NCI-H2171 treated with DMSO at 0.1 percent for 48 hours (cell line): ENCODE results near the gene TRIO.
A peak's percentile ranks its signal among the peaks of the same experiment; 100 is the strongest.
"Not testable (repeated sequence)": the region's sequence is repeated elsewhere in the genome, so short reads cannot be mapped to it uniquely, and the experiment has no call there.

Experiments
- DNase-seq: peaks from one replicate; lab custom pipeline; 2025; lab: John Stamatoyannopoulos, UW

The TRIO gene

GRCh38 chr5:14358536-14358935 lies 215.4 kb downstream of the TRIO start:
- no peak for DNase-seq

- no peak for DNase-seq
These were observed 216.2 kb downstream of the TRIO start for GRCh38 chr5:14359069-14360043.

GRCh38 chr5:14362491-14362890 lies 219.3 kb downstream of the TRIO start:
- DNase-seq = no peak

- DNase-seq = peak; percentile 46
These were observed 221.0 kb downstream of the TRIO start for GRCh38 chr5:14364096-14364495.

GRCh38 chr5:14364576-14365472 lies 221.7 kb downstream of the TRIO start:
- peak; percentile 56 for DNase-seq

GRCh38 chr5:14365831-14366430 lies 222.8 kb downstream of the TRIO start:
- no peak for DNase-seq

- no peak for DNase-seq
These were observed 223.6 kb downstream of the TRIO start for GRCh38 chr5:14366763-14367162.

- no peak for DNase-seq
These were observed 224.2 kb downstream of the TRIO start for GRCh38 chr5:14367364-14367763.

- no peak for DNase-seq
These were observed 226.6 kb downstream of the TRIO start for GRCh38 chr5:14369780-14370179.

- no peak for DNase-seq
These were observed 227.2 kb downstream of the TRIO start for GRCh38 chr5:14370386-14370785.

- DNase-seq = no peak
These were observed 230.5 kb downstream of the TRIO start for GRCh38 chr5:14373685-14374084.

- no peak for DNase-seq
These were observed 231.0 kb downstream of the TRIO start for GRCh38 chr5:14374100-14374499.

- DNase-seq = no peak
These were observed 233.6 kb downstream of the TRIO start for GRCh38 chr5:14376789-14377188.

GRCh38 chr5:14379739-14380497 lies 236.8 kb downstream of the TRIO start:
- no peak for DNase-seq

- no peak for DNase-seq
These were observed 237.6 kb downstream of the TRIO start for GRCh38 chr5:14380712-14381111.

- DNase-seq = no peak
These were observed 239.5 kb downstream of the TRIO start for GRCh38 chr5:14382640-14383039.

- DNase-seq = no peak
These were observed 240.8 kb downstream of the TRIO start for GRCh38 chr5:14383923-14384322.

- no peak for DNase-seq
These were observed 241.9 kb downstream of the TRIO start for GRCh38 chr5:14385019-14385418.

GRCh38 chr5:14386884-14387624 lies 243.9 kb downstream of the TRIO start:
- no peak for DNase-seq

- peak; percentile 36 for DNase-seq
These were observed 245.6 kb downstream of the TRIO start for GRCh38 chr5:14388741-14389140.

- not testable (repeated sequence) for DNase-seq
These were observed 249.4 kb downstream of the TRIO start for GRCh38 chr5:14392552-14392951.
